Measurements from ENCODE around the gene PDE6B. TPM values are rescaled to one million over a fixed set of nuclear protein-coding genes. Genes with fewer than 3 reads are reported as not detected.

The PDE6B gene
- total RNA-seq, 1 experiment from 2014 or later = 10.8 TPM

GRCh38 chr4:660401-660800 lies 35.0 kb downstream of the PDE6B start:
- H3K23ac ChIP-seq (ENCODE audit: insufficient read length, low read depth, low read length) = no peak overlapping the region
- no peak overlapping the region for H3K18ac ChIP-seq (ENCODE audit: insufficient read length, low read depth, low read length)
- H3K14ac ChIP-seq (ENCODE audit: insufficient read depth, low read length) = no peak overlapping the region
- no peak overlapping the region for H4K8ac ChIP-seq (replicated peaks; ENCODE audit: insufficient read length, low read depth, low read length)
- H3K4me1 ChIP-seq (ENCODE audit: insufficient read depth, low read length) = no peaks in the 10 kb centered on the region
- H3K27ac ChIP-seq (ENCODE audit: insufficient read length, low read depth, low read length) = no peak overlapping the region
- H3K9ac ChIP-seq (ENCODE audit: extremely low read depth, insufficient read length, low read length) = no peak overlapping the region
- no peak overlapping the region for H2AFZ ChIP-seq (ENCODE audit: low read length)
- no peaks in the 10 kb centered on the region for H3K9me3 ChIP-seq (ENCODE audit: control insufficient read depth, low read depth, low read length)
- H2BK12ac ChIP-seq (ENCODE audit: insufficient read length, low read depth, low read length) = no peak overlapping the region
- peaks cover 0 to 2% (median 0%) of the 10 kb centered on the region in 3 experiments; a peak in 4 of 7 replicates for H3K36me3 Mint-ChIP-seq (ENCODE audit: insufficient read depth in 1 of 3, low read depth in 3 of 3)
- no peak overlapping the region for H3K4me2 ChIP-seq (ENCODE audit: insufficient read depth, insufficient read length, low read length)
- H3K27me3 ChIP-seq (ENCODE audit: insufficient read depth, low read length) = no peaks in the 10 kb centered on the region
- H3K9me3 Mint-ChIP-seq = no peaks in the 10 kb centered on the region; a peak in 1 of 5 replicates
- H3K79me1 ChIP-seq (ENCODE audit: insufficient read depth, low read depth, low read length, poor library complexity, severe bottlenecking) = no peaks in the 10 kb centered on the region
- peak; percentile 16 for DNase-seq
- H2BK120ac ChIP-seq (ENCODE audit: low read depth, low read length, poor library complexity, severe bottlenecking) = no peak overlapping the region
- peaks cover 2% of the 10 kb centered on the region for H3K23me2 ChIP-seq (ENCODE audit: insufficient read length, low read depth, low read length, poor library complexity, severe bottlenecking)
- peaks cover 2% of the 10 kb centered on the region; the same call in 1 of the 2 replicates for H3K27me3 Mint-ChIP-seq (ENCODE audit: low read depth)
- no peak overlapping the region for H2BK15ac ChIP-seq (ENCODE audit: low read depth, low read length)
- no peaks in the 10 kb centered on the region; a peak in 1 of 4 replicates for H3K4me1 Mint-ChIP-seq
- H4K91ac ChIP-seq (ENCODE audit: insufficient read length, low read depth, low read length) = no peak overlapping the region
- H3T11ph ChIP-seq (ENCODE audit: low read length) = no peak overlapping the region
- H2BK20ac ChIP-seq (ENCODE audit: low read depth, low read length, poor library complexity, severe bottlenecking) = no peak overlapping the region
- no peak for TF ChIP-seq CTCF (conservative IDR thresholded peaks at IDR 0.05)
- H3K56ac ChIP-seq (ENCODE audit: insufficient read length, low read depth, low read length) = no peak overlapping the region
- H2AK5ac ChIP-seq (ENCODE audit: insufficient read length, low read length) = no peak overlapping the region
- H3K79me2 ChIP-seq (ENCODE audit: insufficient read depth, low read length) = no peaks in the 10 kb centered on the region
- H4K20me1 ChIP-seq (ENCODE audit: control insufficient read depth, insufficient read depth, insufficient read length) = no peaks in the 10 kb centered on the region
- no peak overlapping the region for H3K27ac Mint-ChIP-seq
- no peak overlapping the region for H4K5ac ChIP-seq (ENCODE audit: insufficient read length, low read depth, low read length)
- H2BK5ac ChIP-seq (ENCODE audit: insufficient read length, low read length) = no peak overlapping the region
- H3K4me3 Mint-ChIP-seq = no peak overlapping the region
- H3K4ac ChIP-seq (ENCODE audit: low read depth, low read length) = no peak overlapping the region
- WGBS (ENCODE audit: extremely low coverage, insufficient read length, low lambda C conversion rate) = no CpG with 5 or more reads among the region's 10 CpGs

Data from H9 (cell line).